ENCODE data around the gene MEF2D. TPM values are rescaled to one million over a fixed set of nuclear protein-coding genes. Genes with fewer than 3 reads are reported as not detected.
A peak's percentile ranks its signal among the peaks of the same experiment; 100 is the strongest.

The MEF2D gene
- total RNA-seq, 1 experiment from 2014 or later = 10.0 TPM

- Histone ChIP-seq H3K4me1 (peaks cover under 1% of the 10 kb centered on the region; the same call in 1 of the 2 replicates), H3K9me3 (replicated peaks) (no peaks in the 10 kb centered on the region), H3K27ac (no peak overlapping the region), H3K27me3 (peaks cover 6% of the 10 kb centered on the region; the same call in 1 of the 2 replicates), H3K4me3 (no peak overlapping the region), H3K36me3 (no peaks in the 10 kb centered on the region)
- no peak for DNase-seq
Measured at GRCh38 chr1:156510709-156511108, 10.1 kb upstream of the MEF2D start.

- peaks cover 6% of the 10 kb centered on the region; the same call in 1 of the 2 replicates for H3K27me3 ChIP-seq
- no peak overlapping the region for H3K27ac ChIP-seq
- H3K4me1 ChIP-seq = peaks cover 6% of the 10 kb centered on the region
- H3K4me3 ChIP-seq = no peak overlapping the region
- no peaks in the 10 kb centered on the region for H3K36me3 ChIP-seq
- H3K9me3 ChIP-seq (replicated peaks) = no peaks in the 10 kb centered on the region
- DNase-seq = no peak
Measured at GRCh38 chr1:156509424-156510034, 9.0 kb upstream of the MEF2D start.

GRCh38 chr1:156508955-156509234, 8.3 kb upstream of the MEF2D start:
- H3K27ac ChIP-seq = no peak overlapping the region
- peaks cover 6% of the 10 kb centered on the region; the same call in 1 of the 2 replicates for H3K27me3 ChIP-seq
- H3K4me1 ChIP-seq = peaks cover 12% of the 10 kb centered on the region
- DNase-seq = no peak
- no peaks in the 10 kb centered on the region for H3K36me3 ChIP-seq
- no peak overlapping the region for H3K4me3 ChIP-seq
- H3K9me3 ChIP-seq (replicated peaks) = no peaks in the 10 kb centered on the region

GRCh38 chr1:156508205-156508954, 7.8 kb upstream of the MEF2D start:
- H3K4me1 ChIP-seq = peaks cover 18% of the 10 kb centered on the region
- DNase-seq = no peak
- H3K4me3 ChIP-seq = no peak overlapping the region
- no peaks in the 10 kb centered on the region for H3K36me3 ChIP-seq
- H3K27me3 ChIP-seq = peaks cover 6% of the 10 kb centered on the region; the same call in 1 of the 2 replicates
- H3K9me3 ChIP-seq (replicated peaks) = no peaks in the 10 kb centered on the region
- H3K27ac ChIP-seq = no peak overlapping the region

- Histone ChIP-seq H3K27me3 (peaks cover 6% of the 10 kb centered on the region; the same call in 1 of the 2 replicates), H3K4me3 (no peak overlapping the region), H3K27ac (no peak overlapping the region), H3K36me3 (no peaks in the 10 kb centered on the region), H3K4me1 (peaks cover 33% of the 10 kb centered on the region), H3K9me3 (replicated peaks) (no peaks in the 10 kb centered on the region)
- DNase-seq = no peak
Measured at GRCh38 chr1:156506450-156506849, 5.9 kb upstream of the MEF2D start.

- Histone ChIP-seq H3K4me1 (peaks cover 33% of the 10 kb centered on the region), H3K27me3 (peaks cover 6% of the 10 kb centered on the region; the same call in 1 of the 2 replicates), H3K27ac (peak overlapping the region; percentile 70), H3K36me3 (no peaks in the 10 kb centered on the region), H3K4me3 (peak overlapping the region; percentile 49), H3K9me3 (replicated peaks) (no peaks in the 10 kb centered on the region)
- DNase-seq = no peak
Measured at GRCh38 chr1:156505679-156506298, 5.2 kb upstream of the MEF2D start.

GRCh38 chr1:156504821-156505678, 4.5 kb upstream of the MEF2D start:
- Histone ChIP-seq H3K27ac (peak overlapping the region; percentile 70), H3K4me3 (peak overlapping the region; percentile 49), H3K27me3 (peaks cover 6% of the 10 kb centered on the region; the same call in 1 of the 2 replicates), H3K4me1 (peaks cover 33% of the 10 kb centered on the region), H3K9me3 (replicated peaks) (no peaks in the 10 kb centered on the region), H3K36me3 (no peaks in the 10 kb centered on the region)
- peak; percentile 97 for DNase-seq

GRCh38 chr1:156504438-156504813, 3.9 kb upstream of the MEF2D start:
- no peaks in the 10 kb centered on the region for H3K36me3 ChIP-seq
- peak overlapping the region; percentile 49 for H3K4me3 ChIP-seq
- DNase-seq = no peak
- H3K4me1 ChIP-seq = peaks cover 33% of the 10 kb centered on the region
- H3K27ac ChIP-seq = peak overlapping the region; percentile 70
- peaks cover 6% of the 10 kb centered on the region; the same call in 1 of the 2 replicates for H3K27me3 ChIP-seq
- H3K9me3 ChIP-seq (replicated peaks) = no peaks in the 10 kb centered on the region

- Histone ChIP-seq H3K36me3 (no peaks in the 10 kb centered on the region), H3K9me3 (replicated peaks) (no peaks in the 10 kb centered on the region), H3K4me3 (no peak overlapping the region), H3K4me1 (peaks cover 35% of the 10 kb centered on the region), H3K27ac (peak overlapping the region; percentile 70; the same call in 1 of the 2 replicates), H3K27me3 (peaks cover 5% of the 10 kb centered on the region; the same call in 1 of the 2 replicates)
- no peak for DNase-seq
Measured at GRCh38 chr1:156503698-156504437, 3.3 kb upstream of the MEF2D start.

- Histone ChIP-seq H3K27ac (peak overlapping the region; percentile 47), H3K36me3 (no peaks in the 10 kb centered on the region), H3K27me3 (no peaks in the 10 kb centered on the region), H3K4me3 (no peak overlapping the region), H3K9me3 (replicated peaks) (no peaks in the 10 kb centered on the region), H3K4me1 (peaks cover 42% of the 10 kb centered on the region)
- DNase-seq = peak; percentile 20 to 40
Measured at GRCh38 chr1:156502894-156503697, 2.5 kb upstream of the MEF2D start.

- Histone ChIP-seq H3K27ac (peak overlapping the region; percentile 47), H3K9me3 (replicated peaks) (no peaks in the 10 kb centered on the region), H3K4me3 (no peak overlapping the region), H3K4me1 (peaks cover 46% of the 10 kb centered on the region), H3K36me3 (no peaks in the 10 kb centered on the region), H3K27me3 (no peaks in the 10 kb centered on the region)
- no peak for DNase-seq
Measured at GRCh38 chr1:156502391-156502893, 1.9 kb upstream of the MEF2D start.

- H3K4me3 ChIP-seq = peak overlapping the region; percentile 70
- no peaks in the 10 kb centered on the region for H3K36me3 ChIP-seq
- peaks cover 61% of the 10 kb centered on the region for H3K4me1 ChIP-seq
- H3K9me3 ChIP-seq (replicated peaks) = no peaks in the 10 kb centered on the region
- no peaks in the 10 kb centered on the region for H3K27me3 ChIP-seq
- peak overlapping the region; percentile 92 for H3K27ac ChIP-seq
- peak; percentile 92 to 93 for DNase-seq
Measured at GRCh38 chr1:156500793-156501506, 375 bp upstream of the MEF2D start.
